CD4-positive, alpha-beta T cell (primary cell): Measurements from ENCODE around the gene RAB15. TPM values are rescaled to one million over a fixed set of nuclear protein-coding genes. Genes with fewer than 3 reads are reported as not detected.

Experiments
- ATAC-seq: fragments of 200-7000 bp; cut with Tn5 transposase; one replicate; pipeline ENCODE4 v1.10.0; 2022; ENCODE audit warnings: mild to moderate bottlenecking; ENCODE audit not compliant: poor library complexity
- CTCF ChIA-PET: fragments of 350-600 bp; sonication (Branson Sonifier 250); formaldehyde crosslinking; loops from one replicate; lab custom pipeline; 2021; ENCODE audit warnings: antibody characterized with exemption, inconsistent platforms; lab: Charles Lee
- POLR2A ChIA-PET: fragments of 350-600 bp; sonication (Branson Sonifier 250); formaldehyde crosslinking; loops from one replicate; lab custom pipeline; 2021; ENCODE audit warnings: antibody characterized with exemption, inconsistent platforms; lab: Charles Lee
- DNase-seq, 14 experiments: peaks; one replicate each; pipeline ENCODE4 v3.0.0-alpha.2; 2013 to 2020; ENCODE audit warnings: mixed read lengths in 2 of 14
- H3K27ac ChIP-seq, 2 donors: one replicate each; pipeline versions ENCODE4 v1.5.1 to v1.7.0; 2013; ENCODE audit warnings: low read length in 2 of 2, low read depth in 1 of 2, mild to moderate bottlenecking in 1 of 2
- H3K27me3 ChIP-seq, 2 experiments: 1 replicate in 1 of 2; 2 replicates in 1 of 2; pipeline versions ENCODE4 v1.6.1 to v1.7.0; 2013; ENCODE audit warnings: low read length in 2 of 2, control low read depth in 1 of 2, mild to moderate bottlenecking in 1 of 2, moderate library complexity in 1 of 2; ENCODE audit not compliant: insufficient read depth in 2 of 2, control insufficient read depth in 1 of 2
- H3K36me3 ChIP-seq: one replicate; pipeline ENCODE4 v1.6.1; 2013; ENCODE audit warnings: low read length, control low read depth; ENCODE audit not compliant: insufficient read depth
- H3K4me1 ChIP-seq: one replicate; pipeline ENCODE4 v1.6.1; 2013; ENCODE audit warnings: low read length, control low read depth; ENCODE audit not compliant: insufficient read depth
- H3K4me3 ChIP-seq: one replicate; pipeline ENCODE4 v1.5.1; 2013; ENCODE audit warnings: mild to moderate bottlenecking, low read length, moderate library complexity
- H3K9me3 ChIP-seq, 2 experiments: 1 replicate in 1 of 2; 2 replicates in 1 of 2; pipeline versions ENCODE4 v1.6.1 to v1.7.0; 2013; ENCODE audit warnings: low read length in 2 of 2, mild to moderate bottlenecking in 2 of 2, control low read depth in 1 of 2, moderate library complexity in 1 of 2; ENCODE audit not compliant: control insufficient read depth in 1 of 2, insufficient read depth in 1 of 2
- H3K27ac Mint-ChIP-seq: one replicate; pipeline ENCODE4 v1.8.0; 2020; ENCODE audit warnings: mixed read lengths
- H3K27me3 Mint-ChIP-seq: one replicate; pipeline ENCODE4 v1.8.0; 2021; ENCODE audit warnings: mixed read lengths
- H3K36me3 Mint-ChIP-seq: one replicate; pipeline ENCODE4 v1.8.0; 2021; ENCODE audit warnings: low read depth, mixed read lengths
- H3K4me1 Mint-ChIP-seq: one replicate; pipeline ENCODE4 v1.8.0; 2021; ENCODE audit warnings: low read depth, mixed read lengths
- H3K4me3 Mint-ChIP-seq: one replicate; pipeline ENCODE4 v1.8.0; 2020; ENCODE audit warnings: mild to moderate bottlenecking, mixed read lengths
- H3K9me3 Mint-ChIP-seq: one replicate; pipeline ENCODE4 v1.8.0; 2020; ENCODE audit warnings: mixed read lengths
- CTCF ChIP-seq: fragments of 200-600 bp; IDR thresholded peaks from one replicate; pipeline ENCODE4 v1.8.0; 2022; ENCODE audit warnings: antibody characterized with exemption, mild to moderate bottlenecking
- intact Hi-C, 2 experiments: fragments of 100-400 bp; cut with DNase I in 1 of 2; cut with micrococcal nuclease in 1 of 2; formaldehyde crosslinking; loops; one replicate each; pipeline versions ENCODE4 v1.15.1 to v1.9.0; 2023 to 2025; cut with DNase I, micrococcal nuclease
- total RNA-seq, 174 experiments: library from RNA in 2 of 174; stranded (reverse) in 2 of 174; gene quantifications; one replicate each; pipeline ENCODE4 v1.2.3 and lab custom pipeline; 2021 to 2026

The RAB15 gene
- total RNA-seq, 2 experiments from 2014 or later: 2.6 to 3.8 TPM

- Histone ChIP-seq H3K4me1 (no peaks in the 10 kb centered on the region), H3K4me3 (no peak overlapping the region), H3K27ac (no peak overlapping the region), H3K27me3 (no peaks in the 10 kb centered on the region), H3K9me3 (no peaks in the 10 kb centered on the region), H3K36me3 (no peaks in the 10 kb centered on the region)
- intact Hi-C loops: no loop called here
- DNase-seq: no peak
- ChIA-PET CTCF (interaction anchor here (1.5 kb wide), 1 partner anchor 26 kb away, joined by 3 read pairs; the partner anchor contains the start of gene FNTB), POLR2A (no interaction called here)
- Mint-ChIP-seq H3K9me3 (no peaks in the 10 kb centered on the region), H3K4me3 (no peak overlapping the region), H3K27me3 (no peaks in the 10 kb centered on the region), H3K27ac (no peak overlapping the region), H3K36me3 (no peaks in the 10 kb centered on the region), H3K4me1 (no peaks in the 10 kb centered on the region)
- TF ChIP-seq CTCF: no peak
- ATAC-seq: no peak
These were observed 11.3 kb downstream of the RAB15 start for GRCh38 chr14:64960762-64961276.

GRCh38 chr14:64958743-64959142 lies 13.4 kb downstream of the RAB15 start:
- Histone ChIP-seq H3K36me3 (no peaks in the 10 kb centered on the region), H3K4me3 (no peak overlapping the region), H3K27ac (no peak overlapping the region), H3K9me3 (no peaks in the 10 kb centered on the region), H3K27me3 (no peaks in the 10 kb centered on the region), H3K4me1 (no peaks in the 10 kb centered on the region)
- H3K4me3 Mint-ChIP-seq: no peak overlapping the region
- H3K4me1 Mint-ChIP-seq: no peaks in the 10 kb centered on the region
- intact Hi-C loops: no loop called here
- no peak for TF ChIP-seq CTCF
- H3K9me3 Mint-ChIP-seq: no peaks in the 10 kb centered on the region
- DNase-seq (no peak), ATAC-seq (no peak)
- H3K27ac Mint-ChIP-seq: no peak overlapping the region
- no peaks in the 10 kb centered on the region for H3K27me3 Mint-ChIP-seq
- ChIA-PET CTCF (no interaction called here), POLR2A (no interaction called here)
- no peaks in the 10 kb centered on the region for H3K36me3 Mint-ChIP-seq

GRCh38 chr14:64958201-64958600 lies 13.9 kb downstream of the RAB15 start:
- POLR2A ChIA-PET: no interaction called here
- Histone ChIP-seq H3K4me3 (no peak overlapping the region), H3K27me3 (no peaks in the 10 kb centered on the region), H3K4me1 (no peaks in the 10 kb centered on the region), H3K27ac (no peak overlapping the region), H3K36me3 (no peaks in the 10 kb centered on the region), H3K9me3 (no peaks in the 10 kb centered on the region)
- Mint-ChIP-seq H3K36me3 (no peaks in the 10 kb centered on the region), H3K9me3 (no peaks in the 10 kb centered on the region), H3K4me1 (no peaks in the 10 kb centered on the region), H3K27ac (no peak overlapping the region), H3K4me3 (no peak overlapping the region), H3K27me3 (no peaks in the 10 kb centered on the region)
- no peak for DNase-seq
- intact Hi-C loops: no loop called here
- no peak for TF ChIP-seq CTCF
- no peak for ATAC-seq
- CTCF ChIA-PET: no interaction called here
